GM10266 (cell line): Measurements from ENCODE around the gene ZNF441.
A peak's percentile ranks its signal among the peaks of the same experiment; 100 is the strongest.

Experiments used
- DNase-seq: peaks from one replicate; pipeline ENCODE4 v3.0.0; 2012; ENCODE audit errors: extremely low spot score
- CTCF ChIP-seq: IDR thresholded peaks from 2 replicates; pipeline ENCODE4 v1.5.1; 2012; ENCODE audit warnings: mild to moderate bottlenecking, low read depth; ENCODE audit not compliant: control insufficient read depth, insufficient read depth; ENCODE audit errors: missing control alignments

ZNF441 gene

GRCh38 chr19:11780431-11781020, 13.7 kb downstream of the ZNF441 start:
- no peak for DNase-seq
- TF ChIP-seq CTCF = no peak

- no peak for DNase-seq
- no peak for TF ChIP-seq CTCF
Observed at GRCh38 chr19:11781295-11782057, 14.7 kb downstream of the ZNF441 start.

- TF ChIP-seq CTCF = no peak
- DNase-seq = no peak
Observed at GRCh38 chr19:11783767-11784166, 17.0 kb downstream of the ZNF441 start.

- TF ChIP-seq CTCF = no peak
- DNase-seq = no peak
Observed at GRCh38 chr19:11784356-11784755, 17.6 kb downstream of the ZNF441 start.

GRCh38 chr19:11787536-11787935, 20.7 kb downstream of the ZNF441 start:
- no peak for DNase-seq
- TF ChIP-seq CTCF = no peak

GRCh38 chr19:11792942-11793341, 26.1 kb downstream of the ZNF441 start:
- no peak for TF ChIP-seq CTCF
- no peak for DNase-seq

- peak; percentile 89 for DNase-seq
- peak; percentile 79 for TF ChIP-seq CTCF
Observed at GRCh38 chr19:11797491-11797890, 30.7 kb downstream of the ZNF441 start.
